Astrocyte (in vitro differentiated cells and primary cell): ENCODE results near the gene MIXL1.

Source experiments
- EZH2 ChIP-seq: IDR thresholded peaks from 2 replicates; pipeline ENCODE4 v1.6.1; 2012; ENCODE audit warnings: mild to moderate bottlenecking, low read length, inconsistent platforms; ENCODE audit not compliant: insufficient read depth
- TF ChIP-seq, protein P1 (sequence below): IDR thresholded peaks from 2 replicates; pipeline ENCODE4 v1.5.1; 2011; ENCODE audit warnings: low read depth, mild to moderate bottlenecking, inconsistent platforms, low read length, moderate library complexity; ENCODE audit not compliant: insufficient read depth

DNA sequence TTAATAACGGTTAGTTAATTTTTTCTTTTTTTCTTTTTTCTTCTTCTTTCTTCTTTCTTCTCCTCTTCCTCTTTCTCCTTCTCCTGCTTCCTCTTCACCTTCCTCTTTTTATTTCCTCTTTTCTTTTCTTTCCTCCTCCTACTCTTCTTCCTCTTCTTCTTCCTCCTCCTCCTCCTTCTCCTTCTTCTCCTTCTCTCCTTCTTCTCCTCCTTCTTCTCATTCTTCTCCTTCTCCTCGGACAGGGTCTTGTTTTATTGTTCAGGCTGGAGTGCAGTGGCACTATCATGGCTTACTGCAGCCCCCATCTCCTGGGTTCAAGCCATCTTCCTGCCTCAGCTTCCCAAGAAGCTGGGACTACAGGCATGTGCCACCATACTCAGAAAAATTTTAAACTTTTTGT is 23.5 kb upstream of the MIXL1 start:
- TF ChIP-seq, protein P1, sequence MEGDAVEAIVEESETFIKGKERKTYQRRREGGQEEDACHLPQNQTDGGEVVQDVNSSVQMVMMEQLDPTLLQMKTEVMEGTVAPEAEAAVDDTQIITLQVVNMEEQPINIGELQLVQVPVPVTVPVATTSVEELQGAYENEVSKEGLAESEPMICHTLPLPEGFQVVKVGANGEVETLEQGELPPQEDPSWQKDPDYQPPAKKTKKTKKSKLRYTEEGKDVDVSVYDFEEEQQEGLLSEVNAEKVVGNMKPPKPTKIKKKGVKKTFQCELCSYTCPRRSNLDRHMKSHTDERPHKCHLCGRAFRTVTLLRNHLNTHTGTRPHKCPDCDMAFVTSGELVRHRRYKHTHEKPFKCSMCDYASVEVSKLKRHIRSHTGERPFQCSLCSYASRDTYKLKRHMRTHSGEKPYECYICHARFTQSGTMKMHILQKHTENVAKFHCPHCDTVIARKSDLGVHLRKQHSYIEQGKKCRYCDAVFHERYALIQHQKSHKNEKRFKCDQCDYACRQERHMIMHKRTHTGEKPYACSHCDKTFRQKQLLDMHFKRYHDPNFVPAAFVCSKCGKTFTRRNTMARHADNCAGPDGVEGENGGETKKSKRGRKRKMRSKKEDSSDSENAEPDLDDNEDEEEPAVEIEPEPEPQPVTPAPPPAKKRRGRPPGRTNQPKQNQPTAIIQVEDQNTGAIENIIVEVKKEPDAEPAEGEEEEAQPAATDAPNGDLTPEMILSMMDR = no peak
- no peak for TF ChIP-seq EZH2
